ENCODE data around the gene DERL3. TPM values are rescaled to one million over a fixed set of nuclear protein-coding genes. Genes with fewer than 3 reads are reported as not detected.

Gene DERL3
- total RNA-seq, 3 donors from 2014 or later = 4.4 to 18.8 (median 7.9) TPM

DNA sequence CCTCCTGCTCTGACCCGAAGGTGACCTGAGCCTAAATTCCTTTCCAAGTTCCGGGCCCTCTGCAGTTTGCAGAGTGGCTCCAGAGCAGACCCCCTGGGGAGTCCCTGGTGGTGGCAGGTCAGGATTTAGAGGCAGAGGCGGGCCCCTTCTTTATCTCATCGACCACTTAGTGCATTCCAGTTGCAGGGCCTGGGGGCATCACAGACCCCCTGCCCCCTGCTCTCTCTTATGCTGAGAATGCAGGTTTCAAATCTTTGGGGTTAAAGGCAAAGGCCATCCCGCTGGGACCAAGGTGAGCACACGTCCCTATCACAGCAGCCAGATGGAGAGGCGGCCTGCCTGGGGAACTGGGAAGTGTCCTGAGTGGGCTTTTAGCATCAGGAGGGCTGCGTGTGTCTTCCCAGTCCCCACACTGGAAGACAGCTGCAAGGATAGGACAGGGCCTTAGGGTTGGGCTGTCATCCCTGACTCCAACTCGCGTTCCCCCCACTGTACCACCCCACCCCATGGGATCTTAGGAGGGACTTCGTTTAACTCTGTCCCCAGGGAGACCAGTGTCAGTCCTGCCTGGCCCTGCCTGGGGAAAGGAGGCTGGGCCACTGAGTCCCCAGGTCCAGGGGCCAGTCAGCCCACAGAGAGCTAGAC is 11.3 kb downstream of the DERL3 start:
- Histone ChIP-seq H3K36me3 (ENCODE audit: low read depth) (no peaks in the 10 kb centered on the region), H3K4me1 (ENCODE audit: low read depth) (no peaks in the 10 kb centered on the region), H3K9me3 (no peaks in the 10 kb centered on the region), H3K4me3 (no peak overlapping the region)
- peak in 2 of 3 donors; percentile 12 to 20 for DNase-seq
- ATAC-seq = no peak
- intact Hi-C loops (cut with DNase I, micrococcal nuclease) = no loop called here
- TF ChIP-seq, protein P1, sequence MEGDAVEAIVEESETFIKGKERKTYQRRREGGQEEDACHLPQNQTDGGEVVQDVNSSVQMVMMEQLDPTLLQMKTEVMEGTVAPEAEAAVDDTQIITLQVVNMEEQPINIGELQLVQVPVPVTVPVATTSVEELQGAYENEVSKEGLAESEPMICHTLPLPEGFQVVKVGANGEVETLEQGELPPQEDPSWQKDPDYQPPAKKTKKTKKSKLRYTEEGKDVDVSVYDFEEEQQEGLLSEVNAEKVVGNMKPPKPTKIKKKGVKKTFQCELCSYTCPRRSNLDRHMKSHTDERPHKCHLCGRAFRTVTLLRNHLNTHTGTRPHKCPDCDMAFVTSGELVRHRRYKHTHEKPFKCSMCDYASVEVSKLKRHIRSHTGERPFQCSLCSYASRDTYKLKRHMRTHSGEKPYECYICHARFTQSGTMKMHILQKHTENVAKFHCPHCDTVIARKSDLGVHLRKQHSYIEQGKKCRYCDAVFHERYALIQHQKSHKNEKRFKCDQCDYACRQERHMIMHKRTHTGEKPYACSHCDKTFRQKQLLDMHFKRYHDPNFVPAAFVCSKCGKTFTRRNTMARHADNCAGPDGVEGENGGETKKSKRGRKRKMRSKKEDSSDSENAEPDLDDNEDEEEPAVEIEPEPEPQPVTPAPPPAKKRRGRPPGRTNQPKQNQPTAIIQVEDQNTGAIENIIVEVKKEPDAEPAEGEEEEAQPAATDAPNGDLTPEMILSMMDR (IDR thresholded peaks at IDR 0.05) = no peak

DNA sequence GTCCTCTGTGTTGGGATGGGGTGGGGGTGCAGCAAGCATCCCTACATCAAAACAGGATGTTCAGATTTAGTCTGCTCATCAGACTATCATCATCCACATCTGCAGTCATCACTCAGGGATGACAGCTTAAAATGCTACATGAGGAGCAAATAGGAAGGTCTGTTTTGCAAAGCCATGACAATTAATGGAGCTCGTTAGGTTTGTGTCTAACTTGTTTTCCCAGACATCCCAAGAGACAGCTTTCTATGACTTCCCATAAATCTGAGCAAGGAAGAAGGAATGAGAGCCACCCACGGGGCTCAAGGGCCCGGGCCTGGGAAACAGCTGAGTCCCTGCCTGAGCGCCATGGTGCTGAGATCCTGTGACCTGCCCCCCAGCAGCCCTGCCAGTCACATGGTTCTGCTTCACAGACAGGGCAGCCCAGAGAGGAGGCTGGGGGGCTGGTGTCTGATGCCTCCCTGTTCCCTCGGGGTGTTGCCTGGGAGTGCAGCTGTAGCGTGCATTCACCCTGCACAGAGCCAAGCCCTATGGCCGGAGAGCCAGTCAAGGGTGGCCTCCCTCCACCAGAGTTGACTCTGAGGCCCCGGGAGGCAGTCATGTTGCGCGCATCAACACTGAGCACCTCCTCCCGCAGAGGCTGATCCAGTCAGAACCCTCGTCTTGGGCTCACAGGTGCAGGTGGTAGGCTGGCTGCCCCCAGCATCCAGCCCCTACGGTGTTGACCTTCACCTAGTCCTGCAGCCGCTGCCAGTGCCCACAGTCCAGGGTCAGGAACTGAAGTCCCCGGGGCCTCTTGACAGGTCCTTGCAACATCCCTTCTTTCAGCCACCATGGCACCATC is 12.1 kb downstream of the DERL3 start:
- DNase-seq = peak in 2 of 3 donors; percentile 16 to 43
- Histone ChIP-seq H3K4me3 (no peak overlapping the region), H3K36me3 (ENCODE audit: low read depth) (no peaks in the 10 kb centered on the region), H3K9me3 (no peaks in the 10 kb centered on the region), H3K4me1 (ENCODE audit: low read depth) (no peaks in the 10 kb centered on the region)
- TF ChIP-seq, protein P1 (IDR thresholded peaks at IDR 0.05) = no peak
- intact Hi-C loops (cut with DNase I, micrococcal nuclease) = no loop called here
- no peak for ATAC-seq

DNA sequence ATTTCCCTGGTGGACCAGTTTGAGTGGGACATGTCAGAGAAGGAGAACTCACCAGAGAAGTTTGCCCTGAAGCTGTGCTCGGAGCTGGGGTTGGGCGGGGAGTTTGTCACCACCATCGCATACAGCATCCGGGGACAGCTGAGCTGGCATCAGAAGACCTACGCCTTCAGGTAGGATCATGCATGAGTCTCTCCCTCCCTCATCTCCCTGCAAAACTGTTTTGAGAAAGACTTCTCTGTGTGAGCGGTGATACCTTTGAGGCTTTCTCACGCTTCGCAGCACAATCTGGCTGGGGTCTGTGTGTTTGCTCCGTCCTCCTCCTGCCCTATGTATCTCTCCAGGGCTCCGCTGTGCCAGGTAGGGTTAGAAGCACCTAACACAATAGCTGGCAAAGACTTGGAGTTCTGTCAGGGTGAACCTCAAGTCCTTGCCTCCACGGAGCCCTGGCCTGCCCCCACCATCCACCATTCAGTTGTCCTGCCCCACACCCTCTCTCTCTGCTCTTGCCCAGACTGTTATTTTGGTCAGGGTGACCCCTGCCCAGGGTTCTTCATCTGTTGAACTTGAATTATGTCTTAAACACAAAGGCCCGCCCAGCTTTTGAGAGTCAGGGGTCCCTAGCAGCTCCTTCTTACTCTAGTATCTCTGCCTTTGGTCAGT is 13.4 kb downstream of the DERL3 start:
- intact Hi-C loops (cut with DNase I, micrococcal nuclease) = no loop called here
- Histone ChIP-seq H3K9me3 (no peaks in the 10 kb centered on the region), H3K4me3 (no peak overlapping the region), H3K36me3 (ENCODE audit: low read depth) (no peaks in the 10 kb centered on the region), H3K4me1 (ENCODE audit: low read depth) (no peaks in the 10 kb centered on the region)
- TF ChIP-seq, protein P1 (IDR thresholded peaks at IDR 0.05) = no peak
- peak in 2 of 3 donors; percentile 3 to 7 for DNase-seq
- no peak for ATAC-seq

DNA sequence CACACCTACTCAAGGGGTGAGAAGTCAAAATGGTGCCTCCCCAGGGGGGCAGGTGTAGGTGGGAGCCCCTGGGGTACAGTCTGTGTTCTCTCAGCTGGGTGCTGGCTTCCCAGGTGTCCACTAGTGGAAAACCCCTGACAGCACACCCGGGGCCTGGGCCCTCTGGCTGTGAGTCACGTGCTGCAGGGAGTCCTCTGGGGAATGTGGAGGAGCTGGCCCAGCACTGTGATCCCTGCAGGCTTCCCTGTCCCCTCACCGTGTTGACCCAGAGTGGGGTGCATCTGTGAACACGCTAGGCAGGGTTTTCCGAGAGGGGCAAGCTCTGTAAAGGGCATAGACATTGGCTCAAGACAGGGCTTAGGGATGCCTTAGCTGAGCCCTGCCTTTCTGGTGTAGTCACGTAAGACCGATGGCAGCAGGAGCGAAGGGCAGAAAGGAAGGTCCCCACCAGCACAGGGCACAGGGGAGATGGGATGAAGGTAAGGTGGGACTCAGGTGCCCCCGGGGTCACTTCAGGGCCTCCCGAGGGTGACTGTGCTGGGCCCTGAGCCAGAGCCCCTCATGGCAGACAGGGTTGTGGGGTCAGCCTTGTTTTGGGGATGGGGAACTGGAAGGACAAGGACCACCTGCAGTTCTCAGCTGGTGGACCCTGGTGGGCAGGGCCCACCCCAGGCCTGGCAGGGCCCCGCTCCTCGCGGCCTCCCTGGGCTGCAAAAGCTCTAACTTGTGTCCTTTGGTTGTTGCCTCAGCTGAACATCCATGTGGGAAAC is 14.1 kb downstream of the DERL3 start:
- H3K9me3 ChIP-seq = no peaks in the 10 kb centered on the region
- intact Hi-C loops (cut with DNase I, micrococcal nuclease) = no loop called here
- TF ChIP-seq, protein P1 (IDR thresholded peaks at IDR 0.05) = no peak
- H3K36me3 ChIP-seq (ENCODE audit: low read depth) = no peaks in the 10 kb centered on the region
- no peak for ATAC-seq
- peak in 1 of 3 donors; percentile 25 for DNase-seq
- no peaks in the 10 kb centered on the region for H3K4me1 ChIP-seq (ENCODE audit: low read depth)
- no peak overlapping the region for H3K4me3 ChIP-seq

DNA sequence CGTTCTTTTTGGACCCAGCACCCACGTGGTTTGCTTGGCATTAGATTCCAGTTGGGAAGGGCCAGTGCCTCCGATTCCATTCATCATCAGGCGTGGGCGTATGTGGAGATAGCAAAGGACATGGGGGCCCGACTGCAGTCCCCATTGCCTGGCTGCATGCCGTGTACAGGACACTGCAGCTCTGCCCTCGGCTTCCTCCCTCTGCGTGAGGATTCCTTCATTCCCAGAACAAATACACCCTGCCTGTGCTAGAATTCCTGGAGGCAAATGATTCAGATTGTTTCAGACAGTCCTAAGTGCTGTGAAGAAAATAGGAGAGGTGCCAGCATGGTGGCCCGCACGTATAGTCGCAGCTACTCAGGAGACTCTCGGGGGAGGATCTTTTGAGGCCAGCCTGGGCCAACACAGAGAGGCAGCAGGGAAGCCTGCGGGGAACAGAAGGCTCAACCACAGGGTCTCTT is 15.4 kb downstream of the DERL3 start:
- DNase-seq = peak in 1 of 3 donors; percentile 26
- peaks cover 7% of the 10 kb centered on the region for H3K36me3 ChIP-seq (ENCODE audit: low read depth)
- no peaks in the 10 kb centered on the region for H3K4me1 ChIP-seq (ENCODE audit: low read depth)
- intact Hi-C loops (cut with DNase I, micrococcal nuclease) = no loop called here
- H3K9me3 ChIP-seq = no peaks in the 10 kb centered on the region
- H3K4me3 ChIP-seq = no peak overlapping the region
- ATAC-seq = no peak
- TF ChIP-seq, protein P1 (IDR thresholded peaks at IDR 0.05) = no peak

Measured in mucosa of descending colon (tissue), 3 donors.